WTC11 (cell line): ENCODE data around the gene CCT3.

Experiments
- ATF1 ChIP-seq: sonication (generic); formaldehyde crosslinking; IDR thresholded peaks from 2 replicates; pipeline ENCODE4 v1.8.1; 2023; ENCODE audit warnings: mild to moderate bottlenecking, moderate library complexity, missing genetic modification reagents
- ETV6 ChIP-seq: sonication (generic); formaldehyde crosslinking; IDR thresholded peaks from 2 replicates; pipeline ENCODE4 v1.8.1; 2022; ENCODE audit warnings: mild to moderate bottlenecking, missing genetic modification reagents
- NR2C2 ChIP-seq: sonication (generic); formaldehyde crosslinking; IDR thresholded peaks from 2 replicates; pipeline ENCODE4 v1.8.0; 2022; ENCODE audit warnings: mild to moderate bottlenecking, missing genetic modification reagents
- TF ChIP-seq, protein P1 (sequence below): fragments of 200-600 bp; IDR thresholded peaks from 2 replicates; pipeline ENCODE4 v1.8.0; 2022; ENCODE audit warnings: antibody characterized with exemption
- TF ChIP-seq, protein P2 (sequence below): sonication (generic); formaldehyde crosslinking; IDR thresholded peaks from 2 replicates; pipeline ENCODE4 v1.8.0; 2022; ENCODE audit warnings: mild to moderate bottlenecking, missing genetic modification reagents
- TF ChIP-seq, protein P3 (sequence below): sonication (generic); formaldehyde crosslinking; conservative IDR thresholded peaks from 2 replicates; pipeline ENCODE4 v1.8.1; 2022; ENCODE audit warnings: mild to moderate bottlenecking, missing genetic modification reagents

DNA sequence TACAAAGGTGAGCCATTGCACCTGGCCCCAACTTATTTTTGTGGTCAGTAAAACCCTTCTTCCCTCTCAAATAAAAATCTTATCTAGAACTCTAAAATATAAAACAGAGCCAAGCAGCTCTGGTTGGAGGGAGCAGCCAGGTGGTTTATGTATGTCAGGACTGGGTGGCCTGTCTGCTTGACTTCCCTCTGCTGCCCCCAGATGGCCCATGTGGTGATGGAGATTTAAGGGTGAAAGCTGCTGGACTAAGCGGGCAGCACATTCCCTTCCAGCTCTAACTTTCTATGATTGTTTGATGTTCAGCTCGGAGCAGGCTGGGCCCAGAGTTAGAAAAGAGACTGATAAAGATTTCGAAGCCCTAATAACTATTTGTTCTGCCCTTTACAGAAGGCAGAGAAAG lies 78.3 kb downstream of the CCT3 start:
- TF ChIP-seq, protein P1, sequence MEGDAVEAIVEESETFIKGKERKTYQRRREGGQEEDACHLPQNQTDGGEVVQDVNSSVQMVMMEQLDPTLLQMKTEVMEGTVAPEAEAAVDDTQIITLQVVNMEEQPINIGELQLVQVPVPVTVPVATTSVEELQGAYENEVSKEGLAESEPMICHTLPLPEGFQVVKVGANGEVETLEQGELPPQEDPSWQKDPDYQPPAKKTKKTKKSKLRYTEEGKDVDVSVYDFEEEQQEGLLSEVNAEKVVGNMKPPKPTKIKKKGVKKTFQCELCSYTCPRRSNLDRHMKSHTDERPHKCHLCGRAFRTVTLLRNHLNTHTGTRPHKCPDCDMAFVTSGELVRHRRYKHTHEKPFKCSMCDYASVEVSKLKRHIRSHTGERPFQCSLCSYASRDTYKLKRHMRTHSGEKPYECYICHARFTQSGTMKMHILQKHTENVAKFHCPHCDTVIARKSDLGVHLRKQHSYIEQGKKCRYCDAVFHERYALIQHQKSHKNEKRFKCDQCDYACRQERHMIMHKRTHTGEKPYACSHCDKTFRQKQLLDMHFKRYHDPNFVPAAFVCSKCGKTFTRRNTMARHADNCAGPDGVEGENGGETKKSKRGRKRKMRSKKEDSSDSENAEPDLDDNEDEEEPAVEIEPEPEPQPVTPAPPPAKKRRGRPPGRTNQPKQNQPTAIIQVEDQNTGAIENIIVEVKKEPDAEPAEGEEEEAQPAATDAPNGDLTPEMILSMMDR = no peak
- TF ChIP-seq ATF1 (CRISPR knock-in tag) (no peak), ETV6 (CRISPR knock-in tag) (no peak), NR2C2 (CRISPR knock-in tag) (no peak)
- TF ChIP-seq, protein P2, sequence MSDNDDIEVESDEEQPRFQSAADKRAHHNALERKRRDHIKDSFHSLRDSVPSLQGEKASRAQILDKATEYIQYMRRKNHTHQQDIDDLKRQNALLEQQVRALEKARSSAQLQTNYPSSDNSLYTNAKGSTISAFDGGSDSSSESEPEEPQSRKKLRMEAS (CRISPR knock-in tag) = no peak
- TF ChIP-seq, protein P3, sequence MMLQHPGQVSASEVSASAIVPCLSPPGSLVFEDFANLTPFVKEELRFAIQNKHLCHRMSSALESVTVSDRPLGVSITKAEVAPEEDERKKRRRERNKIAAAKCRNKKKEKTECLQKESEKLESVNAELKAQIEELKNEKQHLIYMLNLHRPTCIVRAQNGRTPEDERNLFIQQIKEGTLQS (CRISPR knock-in tag) = no peak
